Loucy (cell line): ENCODE results near the gene CNDP2.

Experiments used
- CTCF ChIP-seq: fragments of 200-600 bp; sonication (generic); conservative IDR thresholded peaks from 2 replicates; pipeline ENCODE4 v1.5.1; 2014; ENCODE audit warnings: mild to moderate bottlenecking, antibody characterized with exemption, low read length
- EZH2phosphoT487 ChIP-seq: fragments of 200-600 bp; IDR thresholded peaks from 2 replicates; pipeline ENCODE4 v1.6.1; 2018; ENCODE audit warnings: antibody characterized with exemption, mild to moderate bottlenecking, moderate library complexity, borderline replicate concordance

- TF ChIP-seq CTCF (no peak), EZH2phosphoT487 (no peak)
These were observed 73.2 kb downstream of the CNDP2 start for GRCh38 chr18:74569401-74569800.
